Dermis microvascular lymphatic vessel endothelial cell (primary cell): ENCODE measurements around the gene KRTAP13-1. TPM values are rescaled to one million over a fixed set of nuclear protein-coding genes. Genes with fewer than 3 reads are reported as not detected.

Source experiments
- total RNA-seq: library from RNA; depleted of rRNA; stranded (reverse); fragments of >200 nt; gene quantifications from 2 replicates; pipeline ENCODE4 v1.2.1, GENCODE V29; 2014

Gene KRTAP13-1
- total RNA-seq, 1 donor from 2014 or later, result not detected

Other genes starting within 250 kb of the KRTAP13-1 start
- not detected in 2 replicates for gene CLDN17, start 229.2 kb upstream of the KRTAP13-1 start, total RNA-seq
- gene CLDN8, start 179.9 kb upstream of the KRTAP13-1 start, total RNA-seq, result not detected in 2 replicates
- gene KRTAP24-1, start 113.1 kb upstream of the KRTAP13-1 start, total RNA-seq, result not detected in 2 replicates
- gene KRTAP25-1, start 106.5 kb upstream of the KRTAP13-1 start, total RNA-seq, result not detected in 2 replicates
- gene KRTAP26-1, start 75.7 kb upstream of the KRTAP13-1 start, total RNA-seq, result not detected in 2 replicates
- gene KRTAP27-1, start 58.3 kb upstream of the KRTAP13-1 start, total RNA-seq, result not detected in 2 replicates
- not detected in 2 replicates for gene KRTAP23-1, start 47.4 kb upstream of the KRTAP13-1 start, total RNA-seq
- not detected in 2 replicates for gene KRTAP13-2, start 23.8 kb upstream of the KRTAP13-1 start, total RNA-seq
- not detected in 2 replicates for gene KRTAP13-3, start 29.9 kb downstream of the KRTAP13-1 start, total RNA-seq
- not detected in 2 replicates for gene KRTAP13-4, start 34.2 kb downstream of the KRTAP13-1 start, total RNA-seq
- gene KRTAP15-1, start 44.2 kb downstream of the KRTAP13-1 start, total RNA-seq, result not detected in 2 replicates
- gene KRTAP19-1, start 84.3 kb downstream of the KRTAP13-1 start, total RNA-seq, result not detected in 2 replicates
- not detected in 2 replicates for gene KRTAP19-2, start 91.4 kb downstream of the KRTAP13-1 start, total RNA-seq
- gene KRTAP19-3, start 96.0 kb downstream of the KRTAP13-1 start, total RNA-seq, result not detected in 2 replicates
- gene KRTAP19-4, start 101.1 kb downstream of the KRTAP13-1 start, total RNA-seq, result not detected in 2 replicates
- gene KRTAP19-5, start 106.1 kb downstream of the KRTAP13-1 start, total RNA-seq, result not detected in 2 replicates
- not detected in 2 replicates for gene KRTAP19-6, start 145.8 kb downstream of the KRTAP13-1 start, total RNA-seq
- gene KRTAP19-7, start 165.3 kb downstream of the KRTAP13-1 start, total RNA-seq, result not detected in 2 replicates
- gene KRTAP22-2, start 194.4 kb downstream of the KRTAP13-1 start, total RNA-seq, result not detected in 2 replicates
- gene KRTAP6-3, start 196.4 kb downstream of the KRTAP13-1 start, total RNA-seq, result not detected in 2 replicates
- gene KRTAP6-2, start 202.9 kb downstream of the KRTAP13-1 start, total RNA-seq, result not detected in 2 replicates
- not detected in 2 replicates for gene KRTAP22-1, start 205.1 kb downstream of the KRTAP13-1 start, total RNA-seq
- not detected in 2 replicates for gene KRTAP6-1, start 217.9 kb downstream of the KRTAP13-1 start, total RNA-seq
- not detected in 2 replicates for gene KRTAP20-1, start 220.4 kb downstream of the KRTAP13-1 start, total RNA-seq
- not detected in 2 replicates for gene KRTAP20-4, start 224.6 kb downstream of the KRTAP13-1 start, total RNA-seq
- not detected in 2 replicates for gene KRTAP20-2, start 239.2 kb downstream of the KRTAP13-1 start, total RNA-seq
- gene KRTAP20-3, start 246.8 kb downstream of the KRTAP13-1 start, total RNA-seq, result not detected in 2 replicates